ENCODE results near the gene RRP36.
"Not testable (repeated sequence)": the region's sequence is repeated elsewhere in the genome, so short reads cannot be mapped to it uniquely, and the experiment has no call there.

RRP36 gene

DNA sequence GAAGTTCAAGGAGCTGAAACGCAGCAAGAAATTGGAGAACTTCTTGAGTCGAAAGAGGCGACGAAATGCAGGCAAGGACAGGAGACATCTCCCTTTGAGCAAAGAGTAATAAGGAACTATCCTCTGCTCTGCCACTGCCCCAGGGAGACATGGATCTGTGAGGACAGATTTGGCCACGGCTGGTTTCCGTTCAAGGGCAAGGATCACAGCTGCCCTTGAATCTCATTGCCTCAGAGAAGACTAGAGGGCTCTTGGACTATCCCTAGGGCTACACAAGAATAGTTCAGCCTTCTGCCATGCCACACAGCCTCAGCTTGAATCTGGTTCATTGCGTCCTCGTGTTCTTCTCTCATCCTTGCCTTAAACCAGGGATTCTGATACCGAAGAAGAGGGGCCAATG lies 7.7 kb downstream of the RRP36 start:
- Histone ChIP-seq H3K27me3 (ENCODE audit: control insufficient read depth, insufficient read depth, low read length) (no peaks in the 10 kb centered on the region), H3K9me3 (ENCODE audit: control insufficient read depth, insufficient read depth, low read length) (no peaks in the 10 kb centered on the region), H3K4me1 (ENCODE audit: control insufficient read depth, insufficient read depth, low read length) (no peaks in the 10 kb centered on the region), H3K9ac (ENCODE audit: low read depth, low read length) (no peak overlapping the region), H3K4me3 (ENCODE audit: low read depth, low read length) (no peak overlapping the region), H3K36me3 (ENCODE audit: control insufficient read depth, insufficient read depth, low read length) (peaks cover 48% of the 10 kb centered on the region)

DNA sequence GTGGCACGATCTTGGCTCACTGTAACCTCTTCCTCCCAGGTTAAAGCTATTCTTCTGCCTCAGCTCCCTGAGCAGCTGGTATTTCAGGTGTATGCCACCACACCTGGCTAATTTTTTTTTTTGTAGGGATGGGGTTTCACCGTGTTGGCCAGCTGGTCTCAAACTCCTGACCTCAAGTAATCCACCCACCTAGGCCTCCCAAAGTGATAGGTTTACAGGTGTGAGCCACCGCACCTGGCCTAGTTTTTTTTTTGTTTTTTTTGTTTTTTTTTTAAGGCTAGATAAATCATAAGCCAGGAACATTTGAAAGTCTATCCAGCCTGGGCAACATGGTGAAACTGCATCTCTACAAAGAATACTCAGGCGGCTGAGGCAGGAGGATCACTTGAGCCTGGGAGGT lies 10.9 kb downstream of the RRP36 start:
- Histone ChIP-seq H3K9ac (ENCODE audit: low read depth, low read length) (no peak overlapping the region), H3K36me3 (ENCODE audit: control insufficient read depth, insufficient read depth, low read length) (peaks cover 30% of the 10 kb centered on the region), H3K4me3 (ENCODE audit: low read depth, low read length) (no peak overlapping the region), H3K9me3 (ENCODE audit: control insufficient read depth, insufficient read depth, low read length) (no peaks in the 10 kb centered on the region), H3K4me1 (ENCODE audit: control insufficient read depth, insufficient read depth, low read length) (no peaks in the 10 kb centered on the region), H3K27me3 (ENCODE audit: control insufficient read depth, insufficient read depth, low read length) (no peaks in the 10 kb centered on the region)

DNA sequence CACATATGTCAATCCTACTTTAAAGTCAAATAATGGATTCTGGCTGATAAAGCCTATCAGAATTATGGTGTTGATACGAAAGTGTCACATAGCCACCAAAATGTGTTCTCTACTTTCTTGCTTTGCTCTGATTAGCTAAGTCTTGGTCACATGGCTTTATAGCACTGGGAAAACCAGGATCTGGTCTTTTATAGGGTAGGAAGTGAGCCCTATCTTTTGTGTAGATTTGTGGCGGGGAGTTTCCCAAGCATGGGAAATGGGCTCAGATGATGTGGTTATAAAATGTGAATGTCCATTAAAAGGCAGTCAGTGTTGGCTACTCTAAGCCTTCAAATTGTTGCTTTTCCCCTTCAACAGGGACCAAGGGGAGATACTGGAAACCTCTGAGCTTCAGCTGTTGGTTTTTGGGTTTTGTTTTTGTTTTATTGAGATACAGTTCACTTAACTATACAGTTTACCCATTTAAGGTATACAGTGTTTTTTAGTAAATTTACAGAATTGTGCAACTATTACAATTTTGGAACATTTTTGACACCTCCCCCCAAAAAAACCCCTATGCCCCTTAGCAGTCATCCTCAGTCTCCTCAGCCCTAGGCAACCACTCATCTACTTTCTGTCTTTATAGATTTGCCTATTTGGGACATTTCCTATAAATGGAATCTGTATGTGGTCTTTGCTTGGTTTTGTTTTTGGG lies 12.2 kb downstream of the RRP36 start:
- Histone ChIP-seq H3K27me3 (ENCODE audit: control insufficient read depth, insufficient read depth, low read length) (no peaks in the 10 kb centered on the region), H3K4me3 (ENCODE audit: low read depth, low read length) (no peak overlapping the region), H3K36me3 (ENCODE audit: control insufficient read depth, insufficient read depth, low read length) (peaks cover 31% of the 10 kb centered on the region)

DNA sequence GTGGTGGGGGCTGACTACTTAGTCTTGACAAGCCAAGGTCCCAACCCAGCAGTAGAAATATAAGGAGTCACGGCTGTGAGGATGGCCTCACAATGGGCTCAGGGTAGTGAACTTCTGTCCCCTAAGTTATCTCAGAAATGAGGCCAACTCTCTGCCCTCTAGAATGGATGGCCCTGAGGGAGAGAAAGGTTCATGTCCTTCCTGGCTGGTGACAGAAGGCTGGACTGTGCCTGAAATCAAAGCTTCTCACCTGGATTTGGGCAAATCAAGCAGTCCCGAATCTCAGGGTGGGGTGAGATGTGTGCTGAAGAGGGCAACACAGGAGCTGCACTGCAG lies 12.7 kb downstream of the RRP36 start:
- Histone ChIP-seq H3K9ac (ENCODE audit: low read depth, low read length) (no peak overlapping the region), H3K4me1 (ENCODE audit: control insufficient read depth, insufficient read depth, low read length) (no peaks in the 10 kb centered on the region), H3K36me3 (ENCODE audit: control insufficient read depth, insufficient read depth, low read length) (peaks cover 29% of the 10 kb centered on the region), H3K4me3 (ENCODE audit: low read depth, low read length) (no peak overlapping the region), H3K27me3 (ENCODE audit: control insufficient read depth, insufficient read depth, low read length) (no peaks in the 10 kb centered on the region), H3K9me3 (ENCODE audit: control insufficient read depth, insufficient read depth, low read length) (no peaks in the 10 kb centered on the region)

More for the DNA sequence above, 12.2 kb downstream of the RRP36 start:
- H3K9ac ChIP-seq (ENCODE audit: low read depth, low read length) = no peak overlapping the region
- H3K9me3 ChIP-seq (ENCODE audit: control insufficient read depth, insufficient read depth, low read length) = no peaks in the 10 kb centered on the region
- H3K4me1 ChIP-seq (ENCODE audit: control insufficient read depth, insufficient read depth, low read length) = no peaks in the 10 kb centered on the region

DNA sequence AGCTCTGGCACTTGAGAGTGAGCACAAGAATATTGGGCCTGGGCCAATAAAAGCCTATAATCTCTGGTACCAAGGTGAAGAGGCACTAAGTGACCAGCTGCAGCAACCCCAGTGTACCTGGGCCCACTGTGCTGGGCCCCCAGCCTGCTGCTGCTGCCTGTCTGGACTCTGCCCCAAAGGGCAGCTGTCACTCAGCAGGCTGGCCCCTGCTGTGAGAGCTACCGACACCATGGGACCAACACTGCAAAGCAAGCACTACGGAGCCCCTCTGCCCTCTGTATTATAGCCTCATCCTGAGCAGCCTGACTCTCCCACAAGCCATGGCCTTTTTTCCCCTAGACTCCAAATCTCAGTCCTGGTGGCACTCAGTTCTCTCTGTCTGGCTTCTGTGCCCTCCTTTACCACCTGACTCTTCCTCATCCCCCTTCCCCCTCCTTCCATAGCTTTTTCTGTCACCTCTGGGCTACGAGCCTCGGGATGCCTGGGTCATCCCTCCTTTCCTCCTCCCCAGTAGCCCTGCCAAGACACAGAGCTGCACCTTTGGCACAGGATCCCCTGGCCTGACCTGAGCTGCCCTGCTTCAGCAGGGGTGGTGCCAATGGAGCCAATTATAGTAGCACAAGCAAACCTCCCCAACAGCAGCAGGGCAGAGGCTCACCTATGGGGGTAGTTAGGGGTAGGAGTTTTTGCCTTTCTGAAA lies 14.2 kb downstream of the RRP36 start:
- H3K27me3 ChIP-seq (ENCODE audit: control insufficient read depth, insufficient read depth, low read length) = no peaks in the 10 kb centered on the region
- H3K36me3 ChIP-seq (ENCODE audit: control insufficient read depth, insufficient read depth, low read length) = peaks cover 26% of the 10 kb centered on the region
- H3K4me1 ChIP-seq (ENCODE audit: control insufficient read depth, insufficient read depth, low read length) = no peaks in the 10 kb centered on the region
- H3K4me3 ChIP-seq (ENCODE audit: low read depth, low read length) = no peak overlapping the region
- H3K9ac ChIP-seq (ENCODE audit: low read depth, low read length) = no peak overlapping the region
- no peaks in the 10 kb centered on the region for H3K9me3 ChIP-seq (ENCODE audit: control insufficient read depth, insufficient read depth, low read length)

DNA sequence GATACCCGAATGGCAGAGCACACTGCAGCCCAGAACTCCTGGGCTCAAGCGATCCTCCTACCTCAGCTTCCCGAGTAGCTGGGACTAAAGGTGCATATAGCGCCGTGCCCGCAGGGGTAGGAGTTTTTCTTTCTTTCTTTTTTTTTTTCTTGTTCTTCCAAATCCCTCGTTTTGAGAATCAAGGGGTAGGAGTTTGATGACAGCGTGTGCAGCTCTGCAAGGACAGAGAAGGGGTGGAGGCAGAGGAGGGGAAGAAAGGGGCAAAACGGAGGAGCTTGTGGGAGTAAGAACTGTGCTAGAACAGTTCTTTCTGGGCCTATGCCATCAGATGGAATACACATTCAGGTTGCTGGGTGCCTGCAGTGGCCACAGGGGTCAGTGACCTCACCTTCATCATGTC lies 15.3 kb downstream of the RRP36 start:
- Histone ChIP-seq H3K9ac (ENCODE audit: low read depth, low read length) (no peak overlapping the region), H3K9me3 (ENCODE audit: control insufficient read depth, insufficient read depth, low read length) (no peaks in the 10 kb centered on the region), H3K4me3 (ENCODE audit: low read depth, low read length) (no peak overlapping the region), H3K36me3 (ENCODE audit: control insufficient read depth, insufficient read depth, low read length) (peaks cover 30% of the 10 kb centered on the region), H3K4me1 (ENCODE audit: control insufficient read depth, insufficient read depth, low read length) (no peaks in the 10 kb centered on the region), H3K27me3 (ENCODE audit: control insufficient read depth, insufficient read depth, low read length) (no peaks in the 10 kb centered on the region)

DNA sequence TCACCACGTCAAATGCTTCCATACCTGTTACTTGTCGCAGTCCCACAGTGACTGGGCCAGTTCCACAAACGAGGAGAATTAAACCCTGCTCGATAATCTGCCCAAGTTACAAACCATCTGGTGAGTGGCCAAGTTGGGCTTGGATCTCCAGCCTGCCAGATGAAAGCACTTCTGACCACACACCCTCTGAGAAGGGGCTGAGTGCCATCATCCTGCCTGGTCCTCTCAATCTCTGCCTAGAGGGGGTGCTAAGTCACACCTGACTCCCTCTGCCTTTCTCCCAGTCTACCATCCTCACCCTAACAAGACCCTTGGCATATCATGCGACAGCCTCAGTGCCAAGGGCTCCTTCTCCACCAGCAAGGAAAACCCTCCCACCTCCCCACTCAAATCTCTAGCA lies 15.8 kb downstream of the RRP36 start:
- no peak overlapping the region for H3K4me3 ChIP-seq (ENCODE audit: low read depth, low read length)
- no peaks in the 10 kb centered on the region for H3K4me1 ChIP-seq (ENCODE audit: control insufficient read depth, insufficient read depth, low read length)
- peaks cover 30% of the 10 kb centered on the region for H3K36me3 ChIP-seq (ENCODE audit: control insufficient read depth, insufficient read depth, low read length)
- H3K27me3 ChIP-seq (ENCODE audit: control insufficient read depth, insufficient read depth, low read length) = no peaks in the 10 kb centered on the region
- no peak overlapping the region for H3K9ac ChIP-seq (ENCODE audit: low read depth, low read length)
- no peaks in the 10 kb centered on the region for H3K9me3 ChIP-seq (ENCODE audit: control insufficient read depth, insufficient read depth, low read length)

DNA sequence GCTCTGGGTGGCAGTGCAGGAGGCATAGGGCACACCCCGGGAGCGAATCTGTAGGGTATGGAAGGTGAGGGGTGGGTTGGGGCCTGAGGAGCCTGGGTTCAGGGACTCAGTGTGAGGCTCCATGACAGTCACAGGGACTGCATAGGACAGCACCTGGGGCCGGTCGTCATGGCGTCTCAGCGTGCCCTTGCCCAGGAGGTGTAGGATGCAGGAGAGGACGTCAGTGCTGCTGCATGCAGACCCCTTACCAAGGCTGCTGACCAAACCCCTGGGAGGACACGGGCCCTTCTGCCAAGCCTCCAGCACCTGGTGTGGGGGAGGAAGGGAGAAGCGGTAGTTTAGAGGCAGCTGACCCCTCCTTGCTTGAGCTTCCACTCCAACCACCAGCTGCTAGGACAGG lies 16.3 kb downstream of the RRP36 start:
- no peaks in the 10 kb centered on the region for H3K4me1 ChIP-seq (ENCODE audit: control insufficient read depth, insufficient read depth, low read length)
- H3K4me3 ChIP-seq (ENCODE audit: low read depth, low read length) = no peak overlapping the region
- H3K9ac ChIP-seq (ENCODE audit: low read depth, low read length) = no peak overlapping the region
- no peaks in the 10 kb centered on the region for H3K27me3 ChIP-seq (ENCODE audit: control insufficient read depth, insufficient read depth, low read length)
- H3K36me3 ChIP-seq (ENCODE audit: control insufficient read depth, insufficient read depth, low read length) = peaks cover 33% of the 10 kb centered on the region
- no peaks in the 10 kb centered on the region for H3K9me3 ChIP-seq (ENCODE audit: control insufficient read depth, insufficient read depth, low read length)

DNA sequence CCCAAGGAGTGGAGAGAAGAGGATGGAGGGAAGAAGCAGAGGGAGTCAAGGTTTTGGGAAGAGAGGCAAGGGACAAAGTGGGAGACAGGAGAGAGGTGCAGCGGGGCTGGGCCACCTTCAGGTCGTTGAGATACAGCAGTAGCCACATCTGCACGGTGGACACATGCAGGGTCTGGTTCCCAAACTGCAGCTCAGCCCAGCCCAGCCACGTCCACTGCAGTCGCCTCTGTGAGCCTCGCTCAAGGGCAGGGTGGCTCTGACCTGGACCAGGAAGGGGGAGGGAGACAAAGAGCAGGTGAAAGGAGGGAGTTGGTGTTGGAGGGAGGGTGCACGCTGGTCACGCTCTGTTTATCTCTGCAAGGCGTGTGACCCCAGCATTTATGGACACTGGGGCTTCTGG lies 17.3 kb downstream of the RRP36 start:
- peaks cover 41% of the 10 kb centered on the region for H3K36me3 ChIP-seq (ENCODE audit: control insufficient read depth, insufficient read depth, low read length)
- no peak overlapping the region for H3K4me3 ChIP-seq (ENCODE audit: low read depth, low read length)
- no peaks in the 10 kb centered on the region for H3K27me3 ChIP-seq (ENCODE audit: control insufficient read depth, insufficient read depth, low read length)
- no peaks in the 10 kb centered on the region for H3K4me1 ChIP-seq (ENCODE audit: control insufficient read depth, insufficient read depth, low read length)
- H3K9me3 ChIP-seq (ENCODE audit: control insufficient read depth, insufficient read depth, low read length) = no peaks in the 10 kb centered on the region
- no peak overlapping the region for H3K9ac ChIP-seq (ENCODE audit: low read depth, low read length)

DNA sequence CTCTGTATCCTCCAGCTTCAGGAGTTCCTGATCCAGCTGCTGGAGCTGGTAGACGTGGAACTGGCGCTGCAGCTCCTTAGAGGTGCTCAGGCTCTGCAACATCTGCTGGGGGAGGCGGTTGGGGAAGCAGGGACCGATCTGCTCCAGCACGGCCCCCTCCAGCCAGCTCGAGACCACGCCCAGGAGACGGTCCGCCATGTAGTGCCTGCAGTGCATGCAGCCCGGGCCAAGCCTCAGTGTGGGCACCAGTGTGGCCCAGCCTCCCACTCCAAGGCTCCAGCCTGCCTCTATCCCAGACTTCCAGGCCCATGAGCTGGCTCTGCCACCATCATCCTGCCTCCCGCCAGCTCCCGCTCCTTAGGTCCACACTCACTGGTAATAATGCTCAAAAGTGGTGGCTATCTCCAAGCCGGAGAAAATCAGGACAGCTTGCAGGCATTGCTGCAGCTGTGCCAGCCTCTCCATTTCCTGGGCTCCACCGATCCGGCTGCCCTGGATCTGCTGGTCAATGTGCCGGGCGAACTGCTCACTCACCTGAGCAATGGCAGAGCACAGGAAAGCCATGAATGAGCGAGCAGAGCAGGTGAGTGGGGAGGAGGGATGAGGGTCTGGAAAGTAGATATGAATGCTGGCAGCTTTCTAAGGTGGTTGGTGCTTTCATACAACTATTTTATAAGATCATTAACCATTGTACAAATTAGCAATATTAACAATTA lies 19.3 kb downstream of the RRP36 start:
- Histone ChIP-seq H3K36me3 (ENCODE audit: control insufficient read depth, insufficient read depth, low read length) (peaks cover 40% of the 10 kb centered on the region), H3K9me3 (ENCODE audit: control insufficient read depth, insufficient read depth, low read length) (no peaks in the 10 kb centered on the region), H3K9ac (ENCODE audit: low read depth, low read length) (no peak overlapping the region), H3K27me3 (ENCODE audit: control insufficient read depth, insufficient read depth, low read length) (no peaks in the 10 kb centered on the region), H3K4me1 (ENCODE audit: control insufficient read depth, insufficient read depth, low read length) (no peaks in the 10 kb centered on the region), H3K4me3 (ENCODE audit: low read depth, low read length) (no peak overlapping the region)

DNA sequence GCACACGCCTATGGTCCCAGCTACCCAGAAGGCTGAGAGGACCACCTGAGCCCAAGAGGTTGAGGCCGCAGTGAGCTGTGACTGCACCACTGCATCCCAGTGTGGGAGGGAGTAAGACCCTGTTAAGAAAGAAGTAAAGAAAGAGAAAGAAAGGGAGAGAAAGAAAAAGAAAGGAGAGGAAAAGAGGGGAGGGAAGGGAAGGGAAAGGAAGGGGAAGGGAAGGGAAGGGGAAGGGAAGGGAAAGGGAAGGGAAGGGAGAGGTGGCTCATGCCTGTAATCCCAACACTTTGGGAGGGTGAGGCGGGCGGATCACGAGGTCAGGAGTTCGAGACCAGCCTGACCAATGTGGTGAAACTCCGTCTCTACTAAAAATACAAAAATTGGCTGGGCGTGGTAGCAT lies 20.1 kb downstream of the RRP36 start:
- not testable (repeated sequence) for H3K4me3 ChIP-seq (ENCODE audit: low read depth, low read length); H3K27me3 ChIP-seq (ENCODE audit: control insufficient read depth, insufficient read depth, low read length); H3K4me1 ChIP-seq (ENCODE audit: control insufficient read depth, insufficient read depth, low read length); H3K9ac ChIP-seq (ENCODE audit: low read depth, low read length); H3K9me3 ChIP-seq (ENCODE audit: control insufficient read depth, insufficient read depth, low read length)
- peaks cover 43% of the 10 kb centered on the region for H3K36me3 ChIP-seq (ENCODE audit: control insufficient read depth, insufficient read depth, low read length)

DNA sequence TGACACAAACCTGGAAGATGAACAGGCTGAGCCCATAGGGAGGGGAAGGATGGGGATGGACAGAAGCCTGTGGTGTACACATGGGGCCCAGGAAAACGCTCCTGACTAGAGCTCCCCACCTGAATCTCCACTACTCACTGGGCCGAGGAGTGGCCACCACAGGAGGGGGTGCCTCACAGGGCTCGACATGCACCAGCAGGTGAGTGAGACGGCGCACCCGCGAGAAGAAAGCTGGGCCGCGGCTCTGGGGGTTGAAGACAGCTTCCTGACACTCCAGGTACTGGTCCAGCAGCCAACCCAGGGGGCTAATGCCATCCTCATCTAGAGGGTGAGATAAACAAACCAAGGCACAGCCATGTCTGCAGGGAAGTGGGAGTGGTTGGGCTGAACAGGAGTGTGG lies 21.9 kb downstream of the RRP36 start:
- H3K36me3 ChIP-seq (ENCODE audit: control insufficient read depth, insufficient read depth, low read length) = peaks cover 41% of the 10 kb centered on the region
- no peak overlapping the region for H3K4me3 ChIP-seq (ENCODE audit: low read depth, low read length)
- no peaks in the 10 kb centered on the region for H3K27me3 ChIP-seq (ENCODE audit: control insufficient read depth, insufficient read depth, low read length)
- no peaks in the 10 kb centered on the region for H3K4me1 ChIP-seq (ENCODE audit: control insufficient read depth, insufficient read depth, low read length)
- H3K9me3 ChIP-seq (ENCODE audit: control insufficient read depth, insufficient read depth, low read length) = no peaks in the 10 kb centered on the region
- no peak overlapping the region for H3K9ac ChIP-seq (ENCODE audit: low read depth, low read length)
